HFFc6 (cell line): ENCODE results near the gene NR2F6. TPM values are rescaled to one million over a fixed set of nuclear protein-coding genes. Genes with fewer than 3 reads are reported as not detected.
"Not testable (repeated sequence)": the region's sequence is repeated elsewhere in the genome, so short reads cannot be mapped to it uniquely, and the experiment has no call there.

Source experiments
- DNase-seq: peaks from one replicate; pipeline ENCODE4 v3.0.0-alpha.2; 2018
- H3K27ac Mint-ChIP-seq: 2 replicates; pipeline ENCODE4 v1.8.0; 2020; ENCODE audit warnings: mild to moderate bottlenecking, mixed read lengths
- H3K27me3 Mint-ChIP-seq: 2 replicates; pipeline ENCODE4 v1.8.0; 2021; ENCODE audit warnings: mild to moderate bottlenecking, moderate library complexity, mixed read lengths; ENCODE audit not compliant: insufficient read depth
- H3K36me3 Mint-ChIP-seq: 2 replicates; pipeline ENCODE4 v1.8.0; 2021; ENCODE audit warnings: low read depth, mixed read lengths
- H3K4me1 Mint-ChIP-seq: 2 replicates; pipeline ENCODE4 v1.8.0; 2020; ENCODE audit warnings: low read depth, mixed read lengths
- H3K4me3 Mint-ChIP-seq: 2 replicates; pipeline ENCODE4 v1.8.0; 2020; ENCODE audit warnings: mild to moderate bottlenecking, moderate library complexity, mixed read lengths
- H3K9me3 Mint-ChIP-seq: 2 replicates; pipeline ENCODE4 v1.8.0; 2020; ENCODE audit warnings: mild to moderate bottlenecking, mixed read lengths
- CTCF ChIP-seq: fragments of 200-600 bp; sonication (generic); IDR thresholded peaks from 2 replicates; pipeline ENCODE4 v1.5.0; 2021; ENCODE audit warnings: antibody characterized with exemption, mild to moderate bottlenecking
- total RNA-seq, 6 experiments: library from RNA; stranded (reverse); fragmentation: NEBNext Ultra II Directional; extraction: Animal tissue kit (Norgen Biotek cat#: 25700); gene quantifications; 2 replicates in 1 of 6; 3 replicates in 5 of 6; pipeline ENCODE4 v1.2.3, GENCODE V29; 2021

NR2F6 gene
- total RNA-seq, 6 experiments from 2014 or later: 46.1 to 61.9 (median 49.3) TPM

- peaks cover 5% of the 10 kb centered on the region for H3K27me3 Mint-ChIP-seq
- H3K4me1 Mint-ChIP-seq: no peaks in the 10 kb centered on the region
- no peak for TF ChIP-seq CTCF
- DNase-seq: no peak
- H3K9me3 Mint-ChIP-seq: no peaks in the 10 kb centered on the region
- H3K4me3 Mint-ChIP-seq: no peak overlapping the region
- H3K27ac Mint-ChIP-seq: no peak overlapping the region
- H3K36me3 Mint-ChIP-seq: peaks cover 52% of the 10 kb centered on the region
Observed at GRCh38 chr19:17196610-17197009, 49.1 kb downstream of the NR2F6 start.

GRCh38 chr19:17195106-17195505, 50.6 kb downstream of the NR2F6 start:
- H3K27ac Mint-ChIP-seq: no peak overlapping the region
- H3K4me1 Mint-ChIP-seq: no peaks in the 10 kb centered on the region

GRCh38 chr19:17194608-17195007, 51.1 kb downstream of the NR2F6 start:
- no peak for TF ChIP-seq CTCF
- Mint-ChIP-seq H3K9me3 (no peaks in the 10 kb centered on the region), H3K36me3 (peaks cover 38% of the 10 kb centered on the region), H3K27ac (no peak overlapping the region), H3K4me1 (no peaks in the 10 kb centered on the region), H3K27me3 (peaks cover 2% of the 10 kb centered on the region), H3K4me3 (no peak overlapping the region)
- DNase-seq: no peak

More at GRCh38 chr19:17195106-17195505, 50.6 kb downstream of the NR2F6 start:
- H3K4me3 Mint-ChIP-seq: no peak overlapping the region
- DNase-seq: no peak
- H3K36me3 Mint-ChIP-seq: peaks cover 38% of the 10 kb centered on the region
- peaks cover 2% of the 10 kb centered on the region for H3K27me3 Mint-ChIP-seq
- TF ChIP-seq CTCF: no peak
- H3K9me3 Mint-ChIP-seq: no peaks in the 10 kb centered on the region

DNA sequence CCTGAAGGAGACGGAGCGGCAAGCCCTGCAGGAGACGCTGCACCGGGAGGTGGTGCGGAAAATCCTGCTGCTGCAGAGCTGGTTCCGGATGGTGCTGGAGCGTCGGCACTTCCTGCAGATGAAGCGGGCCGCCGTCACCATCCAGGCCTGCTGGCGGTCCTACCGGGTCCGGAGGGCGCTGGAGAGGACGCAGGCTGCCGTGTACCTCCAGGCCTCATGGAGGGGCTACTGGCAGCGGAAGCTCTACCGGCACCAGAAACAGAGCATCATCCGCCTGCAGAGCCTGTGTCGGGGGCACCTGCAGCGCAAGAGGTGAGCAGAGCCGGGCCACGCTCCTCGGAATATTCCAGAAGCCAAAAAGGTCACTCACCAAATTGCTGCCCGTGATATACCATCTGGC, 53.0 kb downstream of the NR2F6 start:
- Mint-ChIP-seq H3K4me3 (no peak overlapping the region), H3K4me1 (no peaks in the 10 kb centered on the region), H3K27me3 (peaks cover 2% of the 10 kb centered on the region), H3K27ac (no peak overlapping the region), H3K9me3 (no peaks in the 10 kb centered on the region), H3K36me3 (peaks cover 25% of the 10 kb centered on the region)
- no peak for TF ChIP-seq CTCF
- DNase-seq: no peak

DNA sequence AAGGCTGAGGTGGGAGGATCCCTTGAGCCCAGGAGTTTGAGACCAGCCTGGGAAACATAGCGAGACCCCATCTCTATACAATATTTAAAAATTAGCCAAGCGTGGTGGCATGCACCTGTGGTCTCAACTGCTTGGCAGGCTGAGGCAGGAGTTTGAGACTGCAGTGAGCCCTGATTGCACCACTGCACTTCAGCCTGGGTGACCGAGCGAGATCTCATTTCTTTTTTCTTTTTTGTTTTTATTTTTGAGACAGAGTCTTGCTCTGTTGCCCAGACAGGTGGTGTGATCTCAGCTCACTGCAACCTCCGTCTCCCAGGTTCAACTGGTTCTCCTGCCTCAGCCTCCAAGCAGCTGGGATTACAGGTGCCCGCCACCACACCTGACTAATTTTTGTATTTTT, 54.0 kb downstream of the NR2F6 start:
- H3K36me3 Mint-ChIP-seq: peaks cover 15% of the 10 kb centered on the region
- H3K4me1 Mint-ChIP-seq, H3K4me3 Mint-ChIP-seq, H3K27me3 Mint-ChIP-seq, H3K9me3 Mint-ChIP-seq, DNase-seq, H3K27ac Mint-ChIP-seq: not testable (repeated sequence)

GRCh38 chr19:17185590-17185989, 60.1 kb downstream of the NR2F6 start:
- Mint-ChIP-seq H3K4me3 (no peak overlapping the region), H3K27ac (no peak overlapping the region), H3K27me3 (peaks cover 3% of the 10 kb centered on the region), H3K4me1 (no peaks in the 10 kb centered on the region), H3K36me3 (peaks cover 6% of the 10 kb centered on the region), H3K9me3 (no peaks in the 10 kb centered on the region)
- DNase-seq: no peak
- no peak for TF ChIP-seq CTCF
